Liver (tissue), 9 donors: ENCODE results near the gene TRIM36. TPM values are rescaled to one million over a fixed set of nuclear protein-coding genes. Genes with fewer than 3 reads are reported as not detected.

Experiments used
- DNase-seq: peaks from one replicate; pipeline ENCODE4 v3.0.0-alpha.2; 2017; ENCODE audit warnings: low spot score
- H3K27ac ChIP-seq, 2 donors: one replicate each; pipeline ENCODE4 v1.7.0; 2013; ENCODE audit warnings: inconsistent platforms in 2 of 2, low read length in 2 of 2, control low read depth in 1 of 2, low read depth in 1 of 2, mild to moderate bottlenecking in 1 of 2
- H3K27me3 ChIP-seq, 4 donors: one replicate each; pipeline versions ENCODE4 v1.6.1 to v1.7.0; 2013; ENCODE audit warnings: low read length in 3 of 4, inconsistent platforms in 1 of 4, mild to moderate bottlenecking in 1 of 4, moderate library complexity in 1 of 4; ENCODE audit not compliant: control insufficient read depth in 4 of 4, insufficient read depth in 4 of 4
- H3K36me3 ChIP-seq, 4 donors: one replicate each; pipeline versions ENCODE4 v1.6.1 to v1.7.0; 2013; ENCODE audit warnings: low read length in 3 of 4, mild to moderate bottlenecking in 3 of 4, low read depth in 1 of 4, moderate library complexity in 1 of 4; ENCODE audit not compliant: control insufficient read depth in 4 of 4, insufficient read depth in 3 of 4
- H3K4me1 ChIP-seq, 4 donors: one replicate each; pipeline versions ENCODE4 v1.6.1 to v1.7.0; 2013; ENCODE audit warnings: low read length in 3 of 4, mild to moderate bottlenecking in 3 of 4, moderate library complexity in 1 of 4; ENCODE audit not compliant: control insufficient read depth in 4 of 4, insufficient read depth in 4 of 4
- H3K4me3 ChIP-seq, 3 donors: one replicate each; pipeline versions ENCODE4 v1.6.1 to v1.7.0; 2013; ENCODE audit warnings: low read length in 3 of 3, control low read depth in 1 of 3, low read depth in 1 of 3, mild to moderate bottlenecking in 1 of 3
- H3K9ac ChIP-seq, 2 donors: one replicate each; pipeline ENCODE4 v1.7.0; 2013; ENCODE audit warnings: low read length in 2 of 2, mild to moderate bottlenecking in 2 of 2, moderate library complexity in 2 of 2, control low read depth in 1 of 2, low read depth in 1 of 2
- H3K9me3 ChIP-seq, 4 donors: one replicate each; pipeline versions ENCODE4 v1.6.1 to v1.7.0; 2013; ENCODE audit warnings: low read length in 3 of 4; ENCODE audit not compliant: control insufficient read depth in 4 of 4
- CTCF ChIP-seq: fragments of 150-350 bp; IDR thresholded peaks from 2 replicates; pipeline ENCODE4 v1.5.1; 2017; ENCODE audit warnings: improper control_type of control experiment, low read depth, low read length; ENCODE audit not compliant: missing input control
- FOXA2 ChIP-seq: IDR thresholded peaks from 2 replicates; pipeline ENCODE4 v1.6.1; 2016; ENCODE audit warnings: antibody characterized with exemption
- HNF4G ChIP-seq: IDR thresholded peaks from 2 replicates; pipeline ENCODE4 v1.6.1; 2016; ENCODE audit warnings: antibody characterized with exemption
- JUND ChIP-seq, 2 donors: IDR thresholded peaks; 2 replicates each; pipeline ENCODE4 v1.6.1; 2016; ENCODE audit warnings: antibody characterized with exemption in 2 of 2
- MAX ChIP-seq: IDR thresholded peaks from 2 replicates; pipeline ENCODE4 v1.6.1; 2016; ENCODE audit warnings: antibody characterized with exemption
- NR2F2 ChIP-seq: IDR thresholded peaks from 2 replicates; pipeline ENCODE4 v1.6.1; 2016; ENCODE audit warnings: antibody characterized with exemption
- RAD21 ChIP-seq, 2 donors: IDR thresholded peaks; 2 replicates each; pipeline ENCODE4 v1.6.1; 2016; ENCODE audit warnings: antibody characterized with exemption in 2 of 2, mild to moderate bottlenecking in 2 of 2
- RXRA ChIP-seq, 2 donors: IDR thresholded peaks; 2 replicates each; pipeline ENCODE4 v1.6.1; 2017 to 2018; ENCODE audit warnings: antibody characterized with exemption in 2 of 2, mild to moderate bottlenecking in 1 of 2
- SP1 ChIP-seq: IDR thresholded peaks from 2 replicates; pipeline ENCODE4 v1.6.1; 2018; ENCODE audit warnings: antibody characterized with exemption, mild to moderate bottlenecking
- TAF1 ChIP-seq: conservative IDR thresholded peaks from 2 replicates; pipeline ENCODE4 v1.6.1; 2016; ENCODE audit warnings: antibody characterized with exemption, mild to moderate bottlenecking
- YY1 ChIP-seq: IDR thresholded peaks from 2 replicates; pipeline ENCODE4 v1.6.1; 2016; ENCODE audit warnings: antibody characterized with exemption, mild to moderate bottlenecking
- ZBTB33 ChIP-seq: IDR thresholded peaks from 2 replicates; pipeline ENCODE4 v1.6.1; 2016; ENCODE audit warnings: antibody characterized with exemption
- WGBS: extraction: QIAGEN DNeasy Blood & Tissue Kit; methylation state at CpG from one replicate; pipeline ENCODE4 v1.1.7; 2013; 5-methylcytosine and 5-hydroxymethylcytosine counted together
- polyA plus RNA-seq, 2 donors: library from polyadenylated mRNA; stranded (reverse) in 1 of 2; unstranded in 1 of 2; fragments of 200-250 nt in 1 of 2; fragments of >200 nt in 1 of 2; fragmentation: Nextera tagmentation in 1 of 2; extraction: Ambion mirVana in 1 of 2; gene quantifications; one replicate each; pipeline versions ENCODE4 v1.2.1 to v1.2.3, GENCODE V29; 2013 to 2015
- total RNA-seq, 2 donors: library from RNA; depleted of rRNA; stranded (reverse); fragments of >200 nt; gene quantifications; one replicate each; pipeline ENCODE4 v1.2.3, GENCODE V29; 2014
- TF ChIP-seq, protein P1 (sequence below): IDR thresholded peaks from 2 replicates; pipeline ENCODE4 v1.6.1; 2016; ENCODE audit warnings: antibody characterized with exemption, mild to moderate bottlenecking
- donor health status: healthy.
- donor health status: healthy.
- donor health status: healthy.
- donor health status: healthy.
- donor health status: healthy.

TRIM36 gene
- total and polyA plus RNA-seq, 4 donors: 0.16 to 0.47 (median 0.22) TPM

DNA sequence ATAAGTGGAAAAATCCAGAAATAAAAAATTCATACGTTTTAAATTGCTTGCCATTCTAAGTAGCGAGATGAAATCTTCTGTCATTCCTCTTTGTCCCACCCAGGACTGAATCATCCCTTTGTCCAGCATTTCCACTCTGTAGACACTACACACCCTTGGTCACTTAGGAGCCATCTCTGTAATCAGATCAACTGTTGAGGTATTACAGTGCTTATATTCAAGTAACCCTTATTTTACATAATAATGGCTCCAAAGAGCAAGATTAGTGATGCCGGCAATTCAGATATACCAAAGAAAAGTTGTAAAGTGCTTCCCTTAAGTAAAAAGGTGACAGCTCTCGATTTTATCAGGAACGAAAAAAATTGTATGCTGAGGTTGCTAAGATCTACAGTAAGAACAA is 60.4 kb downstream of the TRIM36 start:
- 67% methylated on average over 5 of the region's 5 CpGs for WGBS
- Histone ChIP-seq H3K36me3 (no peaks in the 10 kb centered on the region), H3K4me3 (no peak overlapping the region), H3K9ac (no peak overlapping the region), H3K27me3 (peaks cover 0 to 13% (median 0%) of the 10 kb centered on the region in 4 donors), H3K4me1 (no peaks in the 10 kb centered on the region), H3K27ac (no peak overlapping the region), H3K9me3 (no peaks in the 10 kb centered on the region)
- no peak for TF ChIP-seq TAF1
- TF ChIP-seq, protein P1, sequence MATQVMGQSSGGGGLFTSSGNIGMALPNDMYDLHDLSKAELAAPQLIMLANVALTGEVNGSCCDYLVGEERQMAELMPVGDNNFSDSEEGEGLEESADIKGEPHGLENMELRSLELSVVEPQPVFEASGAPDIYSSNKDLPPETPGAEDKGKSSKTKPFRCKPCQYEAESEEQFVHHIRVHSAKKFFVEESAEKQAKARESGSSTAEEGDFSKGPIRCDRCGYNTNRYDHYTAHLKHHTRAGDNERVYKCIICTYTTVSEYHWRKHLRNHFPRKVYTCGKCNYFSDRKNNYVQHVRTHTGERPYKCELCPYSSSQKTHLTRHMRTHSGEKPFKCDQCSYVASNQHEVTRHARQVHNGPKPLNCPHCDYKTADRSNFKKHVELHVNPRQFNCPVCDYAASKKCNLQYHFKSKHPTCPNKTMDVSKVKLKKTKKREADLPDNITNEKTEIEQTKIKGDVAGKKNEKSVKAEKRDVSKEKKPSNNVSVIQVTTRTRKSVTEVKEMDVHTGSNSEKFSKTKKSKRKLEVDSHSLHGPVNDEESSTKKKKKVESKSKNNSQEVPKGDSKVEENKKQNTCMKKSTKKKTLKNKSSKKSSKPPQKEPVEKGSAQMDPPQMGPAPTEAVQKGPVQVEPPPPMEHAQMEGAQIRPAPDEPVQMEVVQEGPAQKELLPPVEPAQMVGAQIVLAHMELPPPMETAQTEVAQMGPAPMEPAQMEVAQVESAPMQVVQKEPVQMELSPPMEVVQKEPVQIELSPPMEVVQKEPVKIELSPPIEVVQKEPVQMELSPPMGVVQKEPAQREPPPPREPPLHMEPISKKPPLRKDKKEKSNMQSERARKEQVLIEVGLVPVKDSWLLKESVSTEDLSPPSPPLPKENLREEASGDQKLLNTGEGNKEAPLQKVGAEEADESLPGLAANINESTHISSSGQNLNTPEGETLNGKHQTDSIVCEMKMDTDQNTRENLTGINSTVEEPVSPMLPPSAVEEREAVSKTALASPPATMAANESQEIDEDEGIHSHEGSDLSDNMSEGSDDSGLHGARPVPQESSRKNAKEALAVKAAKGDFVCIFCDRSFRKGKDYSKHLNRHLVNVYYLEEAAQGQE: no peak
- TF ChIP-seq ZBTB33: no peak
- TF ChIP-seq SP1: no peak
- TF ChIP-seq HNF4G: no peak
- no peak for TF ChIP-seq MAX
- TF ChIP-seq YY1: no peak
- TF ChIP-seq RXRA (IDR thresholded peaks at IDR 0.05): no peak
- TF ChIP-seq JUND (IDR thresholded peaks at IDR 0.05): no peak
- no peak for TF ChIP-seq RAD21 (IDR thresholded peaks at IDR 0.05)
- TF ChIP-seq CTCF: no peak
- no peak for TF ChIP-seq NR2F2
- DNase-seq: no peak

DNA sequence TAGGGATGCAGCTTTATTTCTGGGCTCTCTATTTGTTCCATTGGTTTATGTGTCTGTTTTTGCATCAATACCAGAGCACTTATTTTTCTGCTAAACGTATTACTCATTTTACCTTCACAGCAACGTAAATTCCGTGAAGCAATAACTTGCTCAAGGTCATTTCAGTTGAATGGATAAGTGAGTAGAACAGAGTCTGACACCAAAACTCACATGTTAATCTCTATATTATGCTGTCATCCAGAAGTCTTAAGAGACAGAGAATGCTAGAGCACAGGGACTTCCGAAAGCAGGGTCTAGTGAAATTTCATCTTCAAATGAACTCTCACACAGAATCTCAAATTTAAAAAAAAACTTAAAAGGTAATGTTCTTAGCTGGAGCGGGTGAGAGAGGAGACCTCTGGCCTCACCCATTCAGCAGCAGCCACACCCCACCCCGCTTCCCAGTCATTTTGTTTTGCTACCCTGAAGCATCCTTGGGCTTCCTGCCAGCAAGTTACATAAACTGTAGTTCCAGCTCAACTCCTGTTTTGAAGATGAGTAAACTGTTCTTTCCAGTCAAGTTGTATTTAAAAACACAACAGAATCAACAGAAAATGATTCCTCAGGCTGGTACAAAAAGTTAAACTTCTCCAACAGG is 69.3 kb downstream of the TRIM36 start:
- H3K36me3 ChIP-seq: no peaks in the 10 kb centered on the region
- 60% methylated on average over 6 of the region's 6 CpGs for WGBS
- H3K27me3 ChIP-seq: peaks cover 0 to 6% (median under 1%) of the 10 kb centered on the region in 4 donors
- H3K9me3 ChIP-seq: no peaks in the 10 kb centered on the region
- no peak for DNase-seq
- H3K4me3 ChIP-seq: no peak overlapping the region
- no peak overlapping the region for H3K27ac ChIP-seq
- TF ChIP-seq FOXA2: no peak
- TF ChIP-seq SP1: no peak
- no peaks in the 10 kb centered on the region for H3K4me1 ChIP-seq
- no peak overlapping the region for H3K9ac ChIP-seq
